DND-41 (cell line): ENCODE results near the gene ZNF32.

Source experiments
- ATAC-seq: fragments of 200-7000 bp; cut with Tn5 transposase; 3 replicates; pipeline ENCODE4 v1.9.1; 2021; ENCODE audit warnings: low read depth; ENCODE audit not compliant: insufficient read depth
- DNase-seq: peaks from one replicate; pipeline ENCODE4 v3.0.0-alpha.2; 2020
- H2AFZ ChIP-seq: 2 replicates; pipeline ENCODE4 v1.6.0; 2012; ENCODE audit warnings: low read depth, low read length
- H3K27ac ChIP-seq: 2 replicates; pipeline ENCODE4 v1.5.1; 2012; ENCODE audit warnings: low read length, inconsistent platforms
- H3K27me3 ChIP-seq: fragments of 200-600 bp; sonication (generic); 2 replicates; pipeline ENCODE4 v1.6.0; 2012; ENCODE audit warnings: low read length, mild to moderate bottlenecking, inconsistent platforms; ENCODE audit not compliant: insufficient read depth, poor library complexity
- H3K36me3 ChIP-seq: 2 replicates; pipeline ENCODE4 v1.5.1; 2012; ENCODE audit warnings: low read length, inconsistent platforms; ENCODE audit not compliant: insufficient read depth
- H3K4me1 ChIP-seq: 2 replicates; pipeline ENCODE4 v1.5.1; 2012; ENCODE audit warnings: mild to moderate bottlenecking, low read length; ENCODE audit not compliant: insufficient read depth
- H3K4me2 ChIP-seq: 2 replicates; pipeline ENCODE4 v1.6.0; 2012; ENCODE audit warnings: mild to moderate bottlenecking, moderate library complexity, low read length, inconsistent platforms; ENCODE audit not compliant: insufficient read depth
- H3K4me3 ChIP-seq, 2 experiments: fragments of 200-600 bp in 1 of 2; shearing (Covaris generic) in 1 of 2; 2 replicates each; pipeline ENCODE4 v1.5.1; 2012 to 2016; ENCODE audit warnings: inconsistent platforms in 2 of 2, low read length in 2 of 2, mild to moderate bottlenecking in 2 of 2, low read depth in 1 of 2, moderate library complexity in 1 of 2
- H3K79me2 ChIP-seq: 2 replicates; pipeline ENCODE4 v1.6.0; 2012; ENCODE audit warnings: low read length, inconsistent platforms; ENCODE audit not compliant: insufficient read depth
- H3K9ac ChIP-seq: 2 replicates; pipeline ENCODE4 v1.6.0; 2012; ENCODE audit warnings: low read depth, mild to moderate bottlenecking, inconsistent platforms, low read length, moderate library complexity
- H3K9me3 ChIP-seq: 2 replicates; pipeline ENCODE4 v1.5.1; 2012; ENCODE audit warnings: low read length, moderate library complexity, mild to moderate bottlenecking, inconsistent platforms; ENCODE audit not compliant: insufficient read depth, severe bottlenecking
- H4K20me1 ChIP-seq: 2 replicates; pipeline ENCODE4 v1.6.0; 2012; ENCODE audit warnings: low read length; ENCODE audit not compliant: insufficient read depth
- EZH2 ChIP-seq: IDR thresholded peaks from 3 replicates; pipeline ENCODE4 v1.6.1; 2012; ENCODE audit warnings: borderline replicate concordance, low read depth, mild to moderate bottlenecking, moderate library complexity, low read length, inconsistent platforms; ENCODE audit not compliant: severe bottlenecking
- TF ChIP-seq, protein P1 (sequence below): IDR thresholded peaks from 2 replicates; pipeline ENCODE4 v1.5.1; 2012; ENCODE audit warnings: borderline replicate concordance, low read length, moderate library complexity, mild to moderate bottlenecking; ENCODE audit not compliant: poor library complexity, severe bottlenecking; ENCODE audit errors: extremely low read depth

ZNF32 gene

DNA sequence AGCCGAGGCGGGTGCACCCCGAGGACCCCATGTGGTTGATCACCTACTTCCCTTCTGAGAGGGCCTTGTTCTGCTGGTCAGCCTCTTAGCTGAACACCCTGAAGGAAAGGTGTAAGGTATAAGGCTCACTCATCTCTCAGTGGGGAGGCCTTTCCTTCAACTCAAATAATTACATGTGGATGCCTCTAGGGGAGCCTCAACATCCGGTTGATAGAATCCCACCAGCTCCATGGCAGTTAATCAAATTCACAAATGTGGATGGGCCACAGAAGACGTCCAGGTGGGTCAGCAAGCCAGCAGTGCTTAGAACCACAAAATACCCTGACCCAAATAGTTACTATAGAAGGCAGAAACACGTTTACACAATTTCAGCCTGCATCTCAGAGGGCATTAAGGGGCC is 37.7 kb upstream of the ZNF32 start:
- Histone ChIP-seq H3K27me3 (peaks cover 12% of the 10 kb centered on the region), H3K4me2 (no peak overlapping the region), H3K36me3 (no peaks in the 10 kb centered on the region), H3K9ac (no peak overlapping the region), H2AFZ (no peak overlapping the region), H3K4me3 (no peak overlapping the region), H4K20me1 (no peaks in the 10 kb centered on the region), H3K79me2 (no peaks in the 10 kb centered on the region), H3K9me3 (no peaks in the 10 kb centered on the region), H3K4me1 (peaks cover 13% of the 10 kb centered on the region), H3K27ac (no peak overlapping the region)
- DNase-seq (no peak), ATAC-seq (no peak)
- TF ChIP-seq EZH2 = no peak
- TF ChIP-seq, protein P1, sequence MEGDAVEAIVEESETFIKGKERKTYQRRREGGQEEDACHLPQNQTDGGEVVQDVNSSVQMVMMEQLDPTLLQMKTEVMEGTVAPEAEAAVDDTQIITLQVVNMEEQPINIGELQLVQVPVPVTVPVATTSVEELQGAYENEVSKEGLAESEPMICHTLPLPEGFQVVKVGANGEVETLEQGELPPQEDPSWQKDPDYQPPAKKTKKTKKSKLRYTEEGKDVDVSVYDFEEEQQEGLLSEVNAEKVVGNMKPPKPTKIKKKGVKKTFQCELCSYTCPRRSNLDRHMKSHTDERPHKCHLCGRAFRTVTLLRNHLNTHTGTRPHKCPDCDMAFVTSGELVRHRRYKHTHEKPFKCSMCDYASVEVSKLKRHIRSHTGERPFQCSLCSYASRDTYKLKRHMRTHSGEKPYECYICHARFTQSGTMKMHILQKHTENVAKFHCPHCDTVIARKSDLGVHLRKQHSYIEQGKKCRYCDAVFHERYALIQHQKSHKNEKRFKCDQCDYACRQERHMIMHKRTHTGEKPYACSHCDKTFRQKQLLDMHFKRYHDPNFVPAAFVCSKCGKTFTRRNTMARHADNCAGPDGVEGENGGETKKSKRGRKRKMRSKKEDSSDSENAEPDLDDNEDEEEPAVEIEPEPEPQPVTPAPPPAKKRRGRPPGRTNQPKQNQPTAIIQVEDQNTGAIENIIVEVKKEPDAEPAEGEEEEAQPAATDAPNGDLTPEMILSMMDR = no peak

DNA sequence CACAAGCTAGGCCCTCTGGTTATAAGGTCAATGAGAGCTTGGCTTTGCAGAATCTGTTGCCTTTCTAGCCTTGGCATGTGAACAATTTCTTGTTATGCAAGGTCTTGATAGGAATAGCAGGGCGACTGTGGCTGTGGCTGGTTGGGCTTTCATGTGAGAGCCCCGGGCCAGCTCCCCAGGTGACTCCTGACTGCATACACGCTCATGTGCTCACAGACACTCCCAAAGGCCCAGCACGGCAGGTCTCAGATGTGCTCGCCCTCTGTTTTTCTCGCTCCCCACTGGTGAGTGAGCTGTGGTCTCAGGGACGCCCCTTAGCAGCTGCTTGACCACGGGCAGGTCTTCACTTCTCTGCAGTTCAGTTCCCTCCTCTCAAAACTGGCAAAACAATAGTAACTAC is 37.1 kb upstream of the ZNF32 start:
- Histone ChIP-seq H3K4me3 (no peak overlapping the region), H3K9me3 (no peaks in the 10 kb centered on the region), H3K4me1 (peaks cover 13% of the 10 kb centered on the region), H4K20me1 (no peaks in the 10 kb centered on the region), H2AFZ (no peak overlapping the region), H3K27me3 (peaks cover 12% of the 10 kb centered on the region), H3K4me2 (no peak overlapping the region), H3K79me2 (no peaks in the 10 kb centered on the region), H3K9ac (no peak overlapping the region), H3K36me3 (no peaks in the 10 kb centered on the region), H3K27ac (no peak overlapping the region)
- no peak for TF ChIP-seq EZH2
- TF ChIP-seq, protein P1 = no peak
- no peak for ATAC-seq
- DNase-seq = no peak

DNA sequence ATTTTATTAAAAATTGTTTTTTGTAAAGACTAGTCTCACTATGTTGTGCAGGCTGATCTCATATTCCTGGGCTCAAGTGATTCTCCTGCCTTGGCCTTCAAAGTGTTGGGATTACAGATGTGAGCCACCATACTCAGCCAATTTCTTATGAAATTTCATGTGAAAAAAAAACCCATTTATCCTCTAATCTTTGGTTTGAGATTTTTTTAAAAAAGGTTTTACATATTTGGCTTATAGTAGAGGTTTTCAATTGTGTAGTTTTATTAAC is 35.5 kb upstream of the ZNF32 start:
- H3K27me3 ChIP-seq = peaks cover 5% of the 10 kb centered on the region
- DNase-seq (no peak), ATAC-seq (no peak)
- no peak for TF ChIP-seq EZH2
- TF ChIP-seq, protein P1 = no peak
- no peaks in the 10 kb centered on the region for H3K79me2 ChIP-seq
- no peak overlapping the region for H3K27ac ChIP-seq
- no peak overlapping the region for H3K4me2 ChIP-seq
- no peak overlapping the region for H3K9ac ChIP-seq
- no peaks in the 10 kb centered on the region for H4K20me1 ChIP-seq
- H3K4me1 ChIP-seq = no peaks in the 10 kb centered on the region
- no peaks in the 10 kb centered on the region for H3K9me3 ChIP-seq
- no peak overlapping the region for H3K4me3 ChIP-seq
- no peak overlapping the region for H2AFZ ChIP-seq
- H3K36me3 ChIP-seq = no peaks in the 10 kb centered on the region

DNA sequence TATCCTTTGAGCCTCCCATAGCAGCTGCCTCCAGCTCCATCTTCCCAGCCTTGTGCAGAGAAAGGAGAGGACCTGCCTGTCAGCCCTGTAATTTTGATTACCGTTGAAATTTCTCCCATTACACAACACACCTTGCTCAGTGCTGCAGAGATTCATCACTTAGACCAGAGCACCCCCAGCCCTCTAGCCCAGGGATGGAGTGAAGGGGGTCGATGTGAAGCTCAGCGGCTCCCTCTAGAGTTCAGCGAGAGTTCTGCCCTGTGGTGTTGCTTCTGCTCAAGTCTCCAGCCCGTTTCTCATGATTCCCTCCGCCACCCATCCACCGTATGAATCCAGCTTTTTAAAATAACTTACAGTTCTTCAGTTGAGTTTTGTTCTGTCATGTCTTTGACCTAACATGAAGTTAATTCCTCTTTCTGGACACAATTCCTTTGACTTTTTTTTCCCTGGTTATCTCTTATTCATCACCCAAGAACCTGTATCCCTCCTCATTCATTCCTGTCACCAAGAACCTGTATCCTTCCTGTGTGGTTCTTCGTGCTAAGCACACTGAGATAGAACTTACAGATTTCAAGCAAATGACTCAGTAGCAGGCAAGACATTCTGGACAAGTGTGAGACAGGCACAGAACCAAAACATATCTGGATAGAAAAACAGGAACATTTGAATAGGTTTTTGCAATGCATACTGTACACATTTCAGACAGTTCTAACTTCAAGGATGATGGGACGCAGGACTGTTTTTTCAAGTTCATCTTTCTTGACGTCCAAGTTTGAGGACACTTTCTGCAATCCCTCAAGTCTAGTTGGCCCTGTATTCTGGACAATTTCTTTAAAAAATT is 35.0 kb upstream of the ZNF32 start:
- H3K79me2 ChIP-seq = no peaks in the 10 kb centered on the region
- H3K27me3 ChIP-seq = peaks cover 5% of the 10 kb centered on the region
- no peak overlapping the region for H3K27ac ChIP-seq
- no peak overlapping the region for H3K4me3 ChIP-seq
- no peak overlapping the region for H3K9ac ChIP-seq
- H2AFZ ChIP-seq = no peak overlapping the region
- H3K36me3 ChIP-seq = no peaks in the 10 kb centered on the region
- peak; percentile 52 for DNase-seq
- peak; percentile 87 for ATAC-seq
- H3K4me2 ChIP-seq = no peak overlapping the region
- H3K4me1 ChIP-seq = no peaks in the 10 kb centered on the region
- H4K20me1 ChIP-seq = no peaks in the 10 kb centered on the region
- no peak for TF ChIP-seq EZH2
- TF ChIP-seq, protein P1 = peak; percentile 79
- H3K9me3 ChIP-seq = no peaks in the 10 kb centered on the region
